Endothelial cell of hepatic sinusoid (primary cell): ENCODE data around the gene LHPP.

Source experiments
- in situ Hi-C: cut with HindIII; loops from 2 replicates; pipeline ENCODE4 v1.10.0; 2017; ENCODE audit warnings: low sequenced_read_pairs

Gene LHPP

DNA sequence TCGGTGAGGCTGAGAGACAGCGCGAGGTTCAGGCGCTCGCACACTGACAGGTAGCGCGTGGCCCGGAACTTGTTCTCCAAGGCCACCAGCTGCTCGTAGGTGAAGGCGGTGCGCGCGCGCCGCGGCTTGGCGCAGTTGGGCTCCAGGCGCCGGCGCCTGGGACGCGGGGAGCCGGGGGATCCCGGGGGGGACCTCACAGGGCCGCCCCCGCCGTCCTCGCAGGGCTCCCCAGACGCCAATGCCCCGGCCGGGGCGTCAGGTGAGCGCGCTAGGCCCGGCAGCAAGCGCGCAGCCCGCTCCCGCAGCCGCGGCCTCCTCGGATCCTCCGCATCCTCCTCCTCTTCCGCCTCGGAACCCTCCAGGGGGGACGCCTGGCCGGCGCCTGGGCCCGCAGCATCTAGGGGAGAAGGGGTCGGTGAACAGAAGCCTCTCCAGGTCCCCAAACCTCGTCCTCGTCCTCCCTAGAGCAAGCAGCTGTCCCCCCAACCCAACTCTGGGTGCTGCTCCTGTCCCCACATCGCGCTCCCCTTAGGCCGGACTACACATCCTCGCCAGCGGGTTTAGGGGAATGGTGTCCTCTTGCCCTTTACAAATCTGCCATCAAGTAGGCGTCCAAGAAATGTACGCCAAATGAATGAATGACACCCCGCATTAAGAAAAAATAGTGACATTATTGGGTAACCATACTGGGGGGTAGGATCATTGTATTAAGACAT lies 13.7 kb upstream of the LHPP start:
- in situ Hi-C loops = no loop called here

DNA sequence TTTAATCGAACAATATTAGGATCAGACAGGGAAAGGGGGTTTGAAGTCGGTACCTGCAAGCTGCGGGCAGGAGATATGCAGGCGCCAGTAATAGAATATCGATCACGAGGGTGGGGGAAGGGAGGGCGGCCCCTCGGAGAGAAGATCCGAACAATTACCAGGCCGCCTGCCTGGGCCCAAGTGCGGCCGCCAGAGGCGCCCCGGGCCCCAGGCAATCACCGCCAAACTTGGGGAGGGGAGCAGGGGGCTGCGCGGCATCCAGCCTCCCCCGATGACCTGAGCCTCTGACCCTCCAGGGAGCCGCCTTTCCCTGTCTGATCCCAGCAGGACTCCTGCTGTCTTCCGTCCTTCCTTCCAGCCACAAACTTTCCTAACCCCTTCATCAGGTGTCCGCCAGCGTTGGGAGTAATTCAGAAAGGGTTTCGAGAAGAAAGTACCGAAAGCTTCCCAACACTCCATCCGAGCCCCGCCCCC lies 12.9 kb upstream of the LHPP start:
- in situ Hi-C loops = no loop called here

DNA sequence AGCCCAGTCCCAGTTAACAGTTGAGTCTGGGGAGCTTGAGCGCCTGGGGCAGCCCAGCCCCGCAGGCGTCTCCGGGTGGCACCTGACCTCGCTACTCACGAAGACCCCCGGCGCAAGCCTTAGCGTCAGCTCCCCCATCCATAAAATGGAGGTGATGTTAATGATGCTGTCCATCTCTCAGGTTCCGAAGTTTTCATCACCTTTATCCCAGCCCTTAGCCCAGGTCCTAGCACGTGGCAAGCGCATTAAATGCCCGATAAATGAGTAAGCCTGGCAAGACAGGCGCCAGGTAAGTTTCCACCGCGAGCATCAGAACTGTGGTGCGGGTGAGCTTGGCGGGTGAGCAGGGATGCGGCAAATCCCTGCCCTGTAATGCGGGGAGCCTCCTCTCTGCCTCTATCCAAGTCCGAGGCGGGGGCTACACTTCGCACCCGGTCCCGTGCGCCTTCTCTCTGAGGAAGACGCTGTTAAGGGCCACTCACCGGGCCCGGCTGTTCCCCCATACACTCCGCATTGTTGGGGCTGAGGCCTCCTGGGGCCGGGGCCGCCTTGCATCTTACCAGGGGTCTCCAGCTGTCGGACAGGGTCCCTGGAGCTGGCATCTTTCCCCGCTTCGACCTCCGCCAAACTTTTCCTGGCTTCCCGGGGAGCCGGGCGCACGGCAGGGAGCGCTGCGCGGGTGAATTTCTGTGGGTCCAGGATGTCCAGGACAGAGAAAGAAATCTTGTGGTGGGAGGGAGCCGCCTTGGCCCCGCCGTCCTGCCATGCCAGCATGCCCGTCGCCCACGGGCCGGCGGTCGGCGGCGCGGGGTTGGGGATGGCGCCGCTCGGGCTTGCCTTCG lies 12.2 kb upstream of the LHPP start:
- in situ Hi-C loops = no loop called here

GRCh38 chr10:124450012-124450782 lies 11.4 kb upstream of the LHPP start, which contains the start of gene NKX1-2:
TSS of gene NKX1-2 (minus strand) at chr10:124450035. CDS start at chr10:124449943, 92 bp downstream.
- in situ Hi-C loops = no loop called here

DNA sequence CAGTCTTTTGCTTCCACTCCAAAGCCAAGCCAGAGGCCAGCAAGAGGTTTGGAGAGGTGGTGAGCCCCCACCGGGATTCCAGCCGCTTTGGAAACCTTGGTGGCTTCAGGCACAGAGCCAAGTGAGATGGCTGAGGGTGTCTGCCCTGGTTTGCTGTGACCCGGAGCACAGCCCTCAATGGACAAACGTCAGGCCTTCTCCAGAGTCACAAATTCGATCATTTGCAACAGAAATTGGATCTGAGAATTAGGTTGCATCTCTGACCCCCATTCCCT lies 10.9 kb upstream of the LHPP start:
- in situ Hi-C loops = no loop called here

DNA sequence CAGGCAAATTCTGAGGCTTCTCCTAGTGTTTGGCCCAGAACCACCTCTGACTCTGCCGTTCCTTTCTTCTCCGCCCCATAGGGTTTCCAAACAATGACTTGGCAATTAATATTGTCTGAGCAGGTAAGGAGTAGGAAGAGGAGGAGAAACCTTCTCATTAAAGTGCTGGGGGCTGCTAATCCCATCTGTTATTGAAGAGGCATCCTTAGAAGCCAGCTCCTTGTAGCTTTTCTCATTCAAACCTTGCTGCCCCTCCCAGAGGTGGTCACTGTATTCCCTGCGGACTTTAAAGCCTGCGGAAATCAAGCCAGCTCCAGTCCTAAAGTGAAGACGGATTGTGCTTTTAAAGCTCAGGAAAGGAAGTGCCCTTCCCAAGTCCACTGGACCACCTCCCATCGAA lies 10.3 kb upstream of the LHPP start:
- in situ Hi-C loops = no loop called here

- in situ Hi-C loops = no loop called here
These were observed 7.5 kb upstream of the LHPP start for GRCh38 chr10:124453960-124454610.

GRCh38 chr10:124455441-124455840 lies 6.2 kb upstream of the LHPP start:
- in situ Hi-C loops = loop anchor here (5.0 kb wide), 1 partner anchor 52 kb away; no protein-coding TSS in a partner anchor

- in situ Hi-C loops = loop anchor here (5.0 kb wide), 1 partner anchor 49 kb away; no protein-coding TSS in a partner anchor
These were observed 3.1 kb upstream of the LHPP start for GRCh38 chr10:124458473-124458872.

DNA sequence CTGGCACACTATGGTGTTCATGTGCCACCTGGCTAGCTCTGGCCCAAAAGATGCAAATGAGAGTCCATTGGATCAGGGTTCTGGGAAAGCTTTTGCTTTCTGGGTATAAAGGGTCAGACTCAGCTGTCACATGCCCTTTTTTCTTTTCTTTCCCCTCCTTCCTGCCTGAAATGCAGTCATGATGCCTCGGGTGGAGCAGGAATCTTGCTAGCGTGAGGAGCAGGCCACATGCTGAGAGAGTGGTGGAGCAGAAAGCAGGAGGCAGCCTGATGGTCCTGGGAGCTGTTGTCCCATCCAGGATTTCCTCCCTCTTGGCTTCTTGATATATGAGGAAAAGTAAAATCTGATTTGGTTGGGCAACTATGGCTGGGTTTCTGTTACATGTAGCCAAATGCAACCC lies 2.7 kb upstream of the LHPP start:
- in situ Hi-C loops = loop anchor here (5.0 kb wide), 1 partner anchor 48 kb away; no protein-coding TSS in a partner anchor

- in situ Hi-C loops = loop anchor here (5.0 kb wide), 1 partner anchor 48 kb away; no protein-coding TSS in a partner anchor
These were observed 2.2 kb upstream of the LHPP start for GRCh38 chr10:124459395-124459794.

DNA sequence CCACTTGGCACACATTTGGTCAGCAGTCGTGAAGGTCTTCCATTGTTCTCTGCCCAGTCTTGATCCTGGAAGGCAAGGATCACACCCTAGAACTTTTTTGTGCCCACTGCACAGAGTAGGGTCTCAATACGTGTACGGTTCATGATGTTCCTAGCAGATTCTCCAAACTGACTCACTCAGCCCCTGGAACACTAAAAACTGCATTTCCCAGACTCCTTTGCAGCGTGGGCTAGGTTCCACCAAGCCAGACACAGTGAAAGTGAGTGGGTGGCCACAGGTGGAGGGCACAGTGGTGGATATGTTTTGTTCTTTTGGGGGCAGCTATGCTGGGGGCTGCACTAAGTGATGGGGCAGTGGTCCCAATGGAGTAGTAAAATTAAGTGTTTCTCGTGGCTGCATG lies 1.5 kb upstream of the LHPP start:
- in situ Hi-C loops = no loop called here

- in situ Hi-C loops = no loop called here
These were observed 699 bp downstream of the LHPP start for GRCh38 chr10:124462348-124462695.

- in situ Hi-C loops = no loop called here
These were observed 2.7 kb downstream of the LHPP start for GRCh38 chr10:124464028-124464965.

- in situ Hi-C loops = no loop called here
These were observed 3.6 kb downstream of the LHPP start for GRCh38 chr10:124465003-124465776.

DNA sequence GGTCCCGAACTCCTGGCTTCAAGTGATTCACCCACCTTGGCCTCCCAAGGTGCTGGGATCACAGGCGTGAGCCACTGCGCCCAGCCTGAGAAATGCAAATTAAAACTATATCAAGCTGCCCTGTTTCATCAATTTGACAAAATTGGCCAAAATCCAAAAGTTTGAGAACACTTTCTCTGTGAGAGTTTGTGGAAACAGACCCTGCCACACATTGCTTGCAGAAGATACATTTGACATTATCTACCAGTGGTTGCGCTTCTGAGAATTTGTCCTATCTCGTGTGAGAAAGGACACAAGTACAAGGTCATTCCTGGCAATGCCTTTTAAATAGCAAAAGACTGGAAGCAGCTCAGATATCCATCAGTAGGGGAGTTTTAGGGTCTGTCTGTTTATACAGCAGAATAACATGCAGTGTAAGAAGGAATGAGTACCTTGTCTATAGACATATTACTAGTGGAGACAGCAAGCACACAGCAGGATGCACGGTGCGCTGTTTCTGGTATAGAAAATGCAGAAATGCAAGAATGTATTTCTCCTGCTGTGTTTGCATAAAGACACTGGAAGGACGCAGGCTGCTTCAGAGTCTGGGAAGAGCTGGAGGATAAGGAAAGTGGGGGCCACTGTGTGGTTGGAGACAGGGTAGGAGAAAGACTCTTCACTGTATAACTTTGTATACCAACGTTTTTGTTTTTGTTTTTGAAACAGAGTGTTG lies 4.3 kb downstream of the LHPP start:
- in situ Hi-C loops = no loop called here

DNA sequence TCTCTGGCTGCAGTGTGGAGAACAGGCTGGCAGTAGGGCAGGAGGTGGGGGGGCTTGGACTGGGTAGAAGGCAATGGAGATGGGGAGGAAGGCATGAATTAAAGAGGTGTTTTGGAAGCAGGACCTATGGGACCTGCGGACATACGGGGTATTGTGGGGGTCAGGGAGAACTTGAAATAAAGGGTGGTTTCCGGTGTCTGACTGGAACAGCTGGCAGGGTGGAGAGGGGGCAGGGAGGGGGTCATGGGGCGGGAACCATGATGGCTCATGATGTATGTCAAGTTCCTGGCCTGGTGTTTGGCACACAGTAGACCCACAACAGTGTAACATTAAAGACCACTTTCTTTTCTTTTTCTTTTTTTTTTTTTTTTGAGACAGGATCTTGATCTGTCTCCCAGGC lies 5.5 kb downstream of the LHPP start:
- in situ Hi-C loops = no loop called here

GRCh38 chr10:124468624-124469023 lies 7.0 kb downstream of the LHPP start:
- in situ Hi-C loops = no loop called here
